Body of pancreas (tissue), 4 donors: ENCODE data around the gene ZNF688.

Experiments used
- CTCF ChIP-seq, 7 experiments: fragments of 450-650 bp in 4 of 7; fragments of 200-600 bp in 3 of 7; sonication (generic) in 3 of 7; IDR thresholded peaks; one replicate each; pipeline ENCODE4 v1.5.1; 2016 to 2019; ENCODE audit warnings: antibody characterized with exemption in 7 of 7
- POLR2A ChIP-seq, 3 donors: fragments of 450-650 bp; IDR thresholded peaks; one replicate each; pipeline ENCODE4 v1.6.1; 2016; ENCODE audit warnings: antibody characterized with exemption in 3 of 3, mild to moderate bottlenecking in 2 of 3

DNA sequence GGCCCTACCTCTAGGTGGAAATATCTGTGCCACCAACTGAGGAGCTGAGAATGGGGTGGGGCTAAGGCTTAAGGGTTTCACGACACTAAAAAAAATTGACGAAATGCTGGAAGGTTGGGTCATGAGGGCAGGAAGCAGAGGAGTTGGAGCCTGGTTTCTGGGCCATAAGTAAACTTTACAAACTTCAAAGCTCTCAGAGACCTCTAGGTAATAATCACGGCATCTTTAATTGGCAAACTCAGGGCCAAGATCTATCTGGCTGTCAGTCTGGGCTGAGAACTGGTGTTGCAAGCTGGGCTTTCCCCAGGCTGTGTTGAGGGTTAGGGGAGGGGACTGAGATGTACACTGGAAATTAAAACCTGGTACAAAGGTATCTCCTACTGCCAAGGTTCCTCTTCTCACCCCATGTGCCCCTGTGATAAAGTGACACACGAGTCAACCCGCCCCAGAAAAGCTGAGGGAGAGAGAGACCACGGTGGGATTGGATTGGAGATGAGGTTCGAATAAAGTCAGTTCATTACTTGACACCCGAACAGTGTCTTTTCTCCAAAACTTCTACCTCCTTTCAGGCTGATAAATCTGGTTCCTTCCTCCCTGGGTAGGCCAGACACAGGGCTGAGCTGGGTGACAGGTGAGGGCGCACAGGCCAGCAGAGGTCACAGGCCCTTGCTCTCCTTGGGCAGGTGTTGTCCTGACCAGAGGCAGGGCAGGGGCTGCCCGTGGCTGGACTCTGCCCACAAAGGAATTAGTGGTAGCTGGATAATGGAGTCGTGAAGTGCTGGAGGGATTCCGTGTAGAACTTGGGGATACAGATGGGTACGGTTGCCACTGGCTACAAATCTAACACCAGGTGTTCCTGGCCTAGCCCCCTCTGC is 41.1 kb downstream of the ZNF688 start:
- no peak for TF ChIP-seq CTCF (IDR thresholded peaks at IDR 0.05)
- TF ChIP-seq POLR2A (IDR thresholded peaks at IDR 0.05), result no peak
